Brain microvascular endothelial cell (primary cell): Measurements from ENCODE around the gene NR3C1.
A peak's percentile ranks its signal among the peaks of the same experiment; 100 is the strongest.

Source experiments
- DNase-seq: peaks from one replicate; pipeline ENCODE4 v3.0.0-alpha.2; 2020
- H3K27ac ChIP-seq: fragments of 250-450 bp; sonication (Bioruptor Pico); 2 replicates; pipeline ENCODE4 v1.5.1; 2020; ENCODE audit warnings: mild to moderate bottlenecking, moderate library complexity
- H3K27me3 ChIP-seq: fragments of 250-450 bp; sonication (Bioruptor Pico); replicated peaks from 2 replicates; pipeline ENCODE4 v1.5.1; 2020; ENCODE audit warnings: mild to moderate bottlenecking
- H3K36me3 ChIP-seq: fragments of 250-450 bp; sonication (Bioruptor Pico); replicated peaks from 2 replicates; pipeline ENCODE4 v1.5.1; 2020; ENCODE audit warnings: mild to moderate bottlenecking
- H3K4me3 ChIP-seq: 2 replicates; pipeline ENCODE4 v1.5.1; 2011; ENCODE audit warnings: low read depth, mild to moderate bottlenecking, control low read depth, low read length, moderate library complexity
- in situ Hi-C: cut with HindIII; loops from 2 replicates; pipeline ENCODE4 v1.10.0; 2017; ENCODE audit warnings: low sequenced_read_pairs, low pct_ligation_motif_present
- TF ChIP-seq, protein P1 (sequence below): IDR thresholded peaks from 2 replicates; pipeline ENCODE4 v1.5.1; 2011; ENCODE audit warnings: low read depth, mild to moderate bottlenecking, moderate library complexity, low read length, control low read depth, inconsistent platforms; ENCODE audit errors: missing control alignments

Gene NR3C1

DNA sequence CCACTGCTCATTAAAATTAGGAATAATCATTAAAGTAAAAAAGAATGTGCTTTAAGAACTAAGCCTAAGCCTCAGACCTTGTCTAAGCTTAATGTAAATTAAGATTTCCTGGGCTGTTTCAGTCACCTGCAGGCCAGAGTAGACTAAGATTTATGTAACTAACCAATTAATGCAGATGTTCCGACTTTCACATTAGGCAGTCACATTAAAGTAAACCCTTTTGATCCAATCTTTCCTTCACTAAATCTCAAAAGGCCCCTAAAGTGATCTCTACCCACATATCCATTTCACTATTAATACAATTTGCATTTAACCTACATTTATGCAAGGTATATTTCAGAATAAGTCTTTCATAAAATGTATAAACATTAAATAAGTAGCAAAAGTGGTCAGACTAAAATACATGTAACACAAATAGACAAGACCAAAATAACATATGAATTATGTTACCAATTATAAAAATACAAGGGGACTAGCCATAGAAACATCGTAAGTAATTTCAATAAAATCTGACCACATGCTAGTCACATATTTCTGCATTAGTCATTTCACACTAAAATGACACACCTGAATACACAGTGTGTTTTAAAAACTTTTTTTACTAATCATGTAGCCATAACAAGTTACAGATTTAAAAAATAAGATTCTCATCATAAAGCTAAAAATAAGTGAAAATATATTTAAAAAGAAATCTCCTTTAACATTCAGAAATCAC, 7.7 kb downstream of the NR3C1 start:
- DNase-seq = no peak
- Histone ChIP-seq H3K36me3 (peaks cover 6% of the 10 kb centered on the region), H3K27ac (no peak overlapping the region), H3K27me3 (no peaks in the 10 kb centered on the region), H3K4me3 (no peak overlapping the region)
- TF ChIP-seq, protein P1, sequence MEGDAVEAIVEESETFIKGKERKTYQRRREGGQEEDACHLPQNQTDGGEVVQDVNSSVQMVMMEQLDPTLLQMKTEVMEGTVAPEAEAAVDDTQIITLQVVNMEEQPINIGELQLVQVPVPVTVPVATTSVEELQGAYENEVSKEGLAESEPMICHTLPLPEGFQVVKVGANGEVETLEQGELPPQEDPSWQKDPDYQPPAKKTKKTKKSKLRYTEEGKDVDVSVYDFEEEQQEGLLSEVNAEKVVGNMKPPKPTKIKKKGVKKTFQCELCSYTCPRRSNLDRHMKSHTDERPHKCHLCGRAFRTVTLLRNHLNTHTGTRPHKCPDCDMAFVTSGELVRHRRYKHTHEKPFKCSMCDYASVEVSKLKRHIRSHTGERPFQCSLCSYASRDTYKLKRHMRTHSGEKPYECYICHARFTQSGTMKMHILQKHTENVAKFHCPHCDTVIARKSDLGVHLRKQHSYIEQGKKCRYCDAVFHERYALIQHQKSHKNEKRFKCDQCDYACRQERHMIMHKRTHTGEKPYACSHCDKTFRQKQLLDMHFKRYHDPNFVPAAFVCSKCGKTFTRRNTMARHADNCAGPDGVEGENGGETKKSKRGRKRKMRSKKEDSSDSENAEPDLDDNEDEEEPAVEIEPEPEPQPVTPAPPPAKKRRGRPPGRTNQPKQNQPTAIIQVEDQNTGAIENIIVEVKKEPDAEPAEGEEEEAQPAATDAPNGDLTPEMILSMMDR = no peak
- in situ Hi-C loops = no loop called here

DNA sequence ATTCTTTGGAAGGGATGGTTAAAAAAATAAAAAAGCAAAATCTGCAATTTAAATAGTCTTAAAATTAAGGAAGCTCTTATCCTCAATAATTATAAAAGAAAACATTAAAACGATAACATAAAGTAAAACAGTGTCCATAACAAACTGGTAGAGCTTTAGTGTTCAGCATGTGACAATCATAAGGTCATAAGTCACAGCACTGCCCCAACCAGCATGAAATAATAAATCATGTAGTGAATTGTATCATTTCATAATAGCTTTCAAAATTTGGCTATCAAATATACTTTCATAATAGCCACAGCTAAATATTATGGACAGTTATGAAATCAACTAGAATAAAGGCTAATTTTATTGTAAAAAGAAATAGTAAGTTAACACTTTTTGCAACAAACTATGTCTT, 10.0 kb downstream of the NR3C1 start:
- in situ Hi-C loops = no loop called here
- TF ChIP-seq, protein P1 = no peak
- Histone ChIP-seq H3K36me3 (no peaks in the 10 kb centered on the region), H3K27me3 (no peaks in the 10 kb centered on the region), H3K27ac (no peak overlapping the region), H3K4me3 (no peak overlapping the region)
- DNase-seq = no peak

DNA sequence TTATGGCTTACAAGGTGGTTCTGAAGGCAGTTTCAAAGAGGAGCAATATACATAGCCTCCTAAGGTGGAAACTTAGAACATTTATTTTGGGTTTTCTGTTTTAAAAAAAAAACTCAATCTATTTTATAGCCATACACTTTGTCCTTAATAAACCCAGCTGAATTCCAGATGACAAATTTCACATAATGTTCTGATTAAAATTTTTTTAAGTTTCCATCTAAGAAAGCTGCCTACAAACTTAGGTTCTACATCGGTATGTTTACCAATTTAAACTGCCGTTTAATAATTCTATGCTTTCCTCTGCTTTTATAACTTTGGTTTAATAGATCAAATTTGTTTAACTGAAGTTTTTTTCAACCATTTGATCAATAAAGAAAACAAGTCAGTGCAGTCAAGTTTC, 12.5 kb downstream of the NR3C1 start:
- TF ChIP-seq, protein P1 = no peak
- H3K4me3 ChIP-seq = no peak overlapping the region
- H3K27ac ChIP-seq = no peak overlapping the region
- in situ Hi-C loops = no loop called here
- no peaks in the 10 kb centered on the region for H3K36me3 ChIP-seq
- no peaks in the 10 kb centered on the region for H3K27me3 ChIP-seq
- no peak for DNase-seq

DNA sequence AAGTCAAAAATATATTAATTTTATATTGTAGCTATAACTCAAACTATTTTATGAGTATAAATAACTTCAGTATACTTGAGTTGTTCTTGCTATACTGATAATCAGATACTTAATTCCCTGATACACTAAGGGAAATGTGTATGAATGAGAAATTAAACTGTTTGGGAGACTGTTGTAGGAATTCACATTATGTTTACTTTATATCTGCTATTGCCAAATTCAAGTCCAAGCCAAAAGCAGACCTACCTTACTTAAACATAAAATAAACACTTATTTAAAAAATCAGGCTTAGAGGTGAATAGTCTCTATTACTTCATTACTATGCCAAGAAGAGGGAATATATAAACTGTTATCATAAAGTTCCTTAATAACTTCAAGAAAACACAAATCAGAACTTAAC, 13.2 kb downstream of the NR3C1 start:
- no peaks in the 10 kb centered on the region for H3K36me3 ChIP-seq
- no peak overlapping the region for H3K4me3 ChIP-seq
- TF ChIP-seq, protein P1 = no peak
- H3K27me3 ChIP-seq = no peaks in the 10 kb centered on the region
- in situ Hi-C loops = no loop called here
- H3K27ac ChIP-seq = no peak overlapping the region
- DNase-seq = no peak

DNA sequence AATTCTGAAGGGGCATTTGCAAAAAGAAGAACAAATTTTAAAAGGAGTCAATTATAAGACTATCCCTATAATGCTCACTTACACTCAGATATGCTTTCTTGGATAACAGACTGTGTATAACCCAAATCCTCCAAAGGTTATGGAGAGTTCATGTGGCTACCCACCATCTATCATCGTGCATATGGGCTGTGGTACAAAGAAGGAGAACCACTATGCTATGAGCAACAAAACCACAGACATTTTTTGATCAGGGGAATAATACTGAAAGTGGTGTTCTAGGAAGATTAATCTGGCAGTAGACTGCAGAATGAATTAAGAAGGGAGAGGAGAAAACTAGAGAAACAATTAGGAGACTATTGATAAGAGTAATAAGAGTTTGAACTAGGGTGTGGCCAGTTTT, 16.8 kb downstream of the NR3C1 start:
- Histone ChIP-seq H3K4me3 (no peak overlapping the region), H3K27me3 (no peaks in the 10 kb centered on the region), H3K36me3 (no peaks in the 10 kb centered on the region), H3K27ac (peak overlapping the region; percentile 55)
- TF ChIP-seq, protein P1 = no peak
- DNase-seq = peak; percentile 69
- in situ Hi-C loops = no loop called here

DNA sequence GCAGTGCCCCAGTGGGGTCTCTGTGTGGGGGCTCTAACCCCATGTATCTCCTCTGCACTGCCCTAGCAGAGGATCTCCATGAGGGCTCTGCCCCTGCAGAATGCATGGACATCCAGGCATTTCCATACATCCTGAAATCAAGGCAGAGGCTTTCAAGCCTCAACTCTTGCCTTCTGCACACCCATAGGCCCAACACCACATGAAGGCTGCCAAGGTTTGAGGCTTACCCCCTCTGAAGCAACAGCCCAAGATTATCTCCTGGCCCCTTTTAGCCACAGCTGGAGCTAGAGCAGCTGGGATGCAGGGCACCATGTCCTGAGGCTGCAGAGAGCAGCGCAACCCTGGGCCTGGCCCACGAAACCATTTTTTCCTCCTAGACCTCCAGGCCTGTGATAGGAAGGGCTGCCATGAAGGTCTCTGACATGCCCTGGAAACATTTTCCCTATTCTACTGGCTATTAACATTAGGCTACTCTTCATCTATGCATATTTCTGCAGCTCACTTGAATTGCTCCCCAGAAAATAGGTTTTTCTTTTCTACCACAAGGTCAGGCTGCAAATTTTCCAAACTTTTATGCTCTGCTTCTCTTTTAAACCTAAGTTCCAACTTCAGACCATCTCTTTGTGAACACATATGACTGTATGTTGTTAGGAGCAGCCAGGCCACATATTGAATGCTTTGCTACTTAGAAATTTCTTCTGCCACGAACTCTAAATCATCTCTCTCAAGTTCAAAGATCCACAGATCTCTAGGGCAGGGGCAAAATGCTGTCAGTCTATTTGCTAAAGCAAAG, 18.4 kb downstream of the NR3C1 start:
- in situ Hi-C loops = no loop called here
- H3K27me3 ChIP-seq = no peaks in the 10 kb centered on the region
- no peaks in the 10 kb centered on the region for H3K36me3 ChIP-seq

More for the DNA sequence above, 18.4 kb downstream of the NR3C1 start:
- no peak for DNase-seq
- Histone ChIP-seq H3K4me3 (no peak overlapping the region), H3K27ac (no peak overlapping the region)
- TF ChIP-seq, protein P1 = no peak
